Measurements from ENCODE around the gene LAMB1. TPM values are rescaled to one million over a fixed set of nuclear protein-coding genes. Genes with fewer than 3 reads are reported as not detected.

LAMB1 gene
- total RNA-seq, 2 experiments from 2014 or later, result not detected

DNA sequence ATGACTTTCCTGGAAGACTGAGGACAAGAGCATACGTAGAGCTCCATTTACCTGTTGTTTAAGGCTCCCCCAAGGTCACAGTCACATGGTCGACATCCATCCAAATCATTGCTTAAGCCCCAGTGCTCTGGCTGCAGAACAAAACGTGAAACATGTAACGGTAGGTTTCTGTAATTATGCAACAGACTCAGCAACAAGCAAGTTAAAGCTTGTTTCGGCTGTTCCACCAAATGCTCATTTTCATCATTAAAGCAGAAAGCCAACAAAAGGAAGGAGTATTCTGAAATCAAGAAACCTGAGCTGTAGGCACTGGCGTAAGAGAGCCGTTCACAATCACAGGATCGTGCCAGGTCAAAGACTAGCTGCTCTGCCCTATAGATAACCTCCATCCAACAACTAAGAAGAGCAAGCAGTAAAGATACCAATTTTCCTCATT lies 30.0 kb downstream of the LAMB1 start:
- Mint-ChIP-seq H3K4me1 (ENCODE audit: low read depth) (no peaks in the 10 kb centered on the region), H3K36me3 (ENCODE audit: low read depth) (no peaks in the 10 kb centered on the region), H3K27ac (no peak overlapping the region), H3K27me3 (no peaks in the 10 kb centered on the region), H3K9me3 (no peaks in the 10 kb centered on the region), H3K4me3 (no peak overlapping the region)
- Histone ChIP-seq H3K4me1 (ENCODE audit: insufficient read depth, low read length) (no peaks in the 10 kb centered on the region), H3K36me3 (ENCODE audit: insufficient read depth, low read length) (no peaks in the 10 kb centered on the region), H3K4me3 (ENCODE audit: low read length) (no peak overlapping the region), H3K27ac (ENCODE audit: low read depth in 1 of 2, low read length in 2 of 2) (no peak overlapping the region), H3K27me3 (ENCODE audit: control insufficient read depth in 1 of 2, insufficient read depth in 2 of 2, low read length in 2 of 2) (no peaks in the 10 kb centered on the region), H3K9me3 (ENCODE audit: control insufficient read depth in 1 of 2, insufficient read depth in 1 of 2, low read length in 2 of 2) (no peaks in the 10 kb centered on the region)
- intact Hi-C loops (cut with DNase I, micrococcal nuclease), result no loop called here
- ChIA-PET CTCF (no interaction called here), POLR2A (no interaction called here)
- DNase-seq (no peak), ATAC-seq (ENCODE audit: poor library complexity) (no peak)
- TF ChIP-seq, protein P1, sequence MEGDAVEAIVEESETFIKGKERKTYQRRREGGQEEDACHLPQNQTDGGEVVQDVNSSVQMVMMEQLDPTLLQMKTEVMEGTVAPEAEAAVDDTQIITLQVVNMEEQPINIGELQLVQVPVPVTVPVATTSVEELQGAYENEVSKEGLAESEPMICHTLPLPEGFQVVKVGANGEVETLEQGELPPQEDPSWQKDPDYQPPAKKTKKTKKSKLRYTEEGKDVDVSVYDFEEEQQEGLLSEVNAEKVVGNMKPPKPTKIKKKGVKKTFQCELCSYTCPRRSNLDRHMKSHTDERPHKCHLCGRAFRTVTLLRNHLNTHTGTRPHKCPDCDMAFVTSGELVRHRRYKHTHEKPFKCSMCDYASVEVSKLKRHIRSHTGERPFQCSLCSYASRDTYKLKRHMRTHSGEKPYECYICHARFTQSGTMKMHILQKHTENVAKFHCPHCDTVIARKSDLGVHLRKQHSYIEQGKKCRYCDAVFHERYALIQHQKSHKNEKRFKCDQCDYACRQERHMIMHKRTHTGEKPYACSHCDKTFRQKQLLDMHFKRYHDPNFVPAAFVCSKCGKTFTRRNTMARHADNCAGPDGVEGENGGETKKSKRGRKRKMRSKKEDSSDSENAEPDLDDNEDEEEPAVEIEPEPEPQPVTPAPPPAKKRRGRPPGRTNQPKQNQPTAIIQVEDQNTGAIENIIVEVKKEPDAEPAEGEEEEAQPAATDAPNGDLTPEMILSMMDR (IDR thresholded peaks at IDR 0.05), result no peak

DNA sequence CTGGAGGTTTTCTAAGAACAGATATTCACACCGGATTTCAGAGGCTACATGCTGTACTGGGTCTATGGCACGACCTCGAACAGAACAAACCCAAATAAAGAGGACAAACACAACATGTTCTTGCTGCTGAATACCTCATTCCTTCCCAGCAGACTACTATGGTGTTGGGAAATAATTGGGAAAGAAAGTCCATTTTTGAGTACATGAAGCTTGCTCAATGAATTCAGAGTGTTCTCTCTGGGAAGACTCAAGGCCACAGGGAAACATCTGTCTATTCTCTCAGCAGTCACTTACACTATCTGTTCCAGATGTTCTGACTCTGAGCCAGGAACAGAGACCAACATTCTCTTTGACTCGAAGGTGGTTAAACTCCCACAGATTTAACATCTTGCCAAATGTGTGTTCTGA lies 30.9 kb downstream of the LAMB1 start:
- ATAC-seq (ENCODE audit: poor library complexity), result no peak
- no peaks in the 10 kb centered on the region for H3K36me3 ChIP-seq (ENCODE audit: insufficient read depth, low read length)
- intact Hi-C loops (cut with DNase I, micrococcal nuclease), result no loop called here
- H3K4me3 Mint-ChIP-seq, result no peak overlapping the region
- DNase-seq, result no peak
- no peak overlapping the region for H3K4me3 ChIP-seq (ENCODE audit: low read length)
- H3K4me1 Mint-ChIP-seq (ENCODE audit: low read depth), result no peaks in the 10 kb centered on the region
- POLR2A ChIA-PET, result no interaction called here
- H3K36me3 Mint-ChIP-seq (ENCODE audit: low read depth), result no peaks in the 10 kb centered on the region
- H3K4me1 ChIP-seq (ENCODE audit: insufficient read depth, low read length), result no peaks in the 10 kb centered on the region
- TF ChIP-seq, protein P1 (IDR thresholded peaks at IDR 0.05), result no peak
- H3K27me3 ChIP-seq (ENCODE audit: control insufficient read depth in 1 of 2, insufficient read depth in 2 of 2, low read length in 2 of 2), result no peaks in the 10 kb centered on the region
- H3K27ac ChIP-seq (ENCODE audit: low read depth in 1 of 2, low read length in 2 of 2), result no peak overlapping the region
- CTCF ChIA-PET, result no interaction called here
- no peaks in the 10 kb centered on the region for H3K9me3 Mint-ChIP-seq
- no peaks in the 10 kb centered on the region for H3K27me3 Mint-ChIP-seq
- no peak overlapping the region for H3K27ac Mint-ChIP-seq
- no peaks in the 10 kb centered on the region for H3K9me3 ChIP-seq (ENCODE audit: control insufficient read depth in 1 of 2, insufficient read depth in 1 of 2, low read length in 2 of 2)

DNA sequence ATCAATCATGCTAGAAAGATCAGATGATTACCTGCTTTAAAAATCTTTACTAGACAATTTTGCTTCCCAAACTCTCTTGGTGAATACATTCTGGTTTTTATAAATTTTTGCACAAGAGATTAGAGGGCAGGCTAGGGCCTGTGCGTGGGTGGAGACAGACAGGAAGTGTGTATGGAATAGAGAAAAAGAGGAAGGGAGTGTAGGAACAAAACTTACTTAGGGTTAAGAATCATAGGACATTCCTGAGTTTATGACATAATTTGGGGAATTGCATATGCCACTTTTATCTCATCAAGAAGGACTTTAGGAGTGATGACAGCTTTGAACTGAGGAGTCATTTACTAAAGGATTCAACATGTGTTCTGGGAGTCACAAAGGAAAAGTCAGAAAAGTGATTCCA lies 31.3 kb downstream of the LAMB1 start:
- Mint-ChIP-seq H3K27me3 (no peaks in the 10 kb centered on the region), H3K9me3 (no peaks in the 10 kb centered on the region), H3K4me1 (ENCODE audit: low read depth) (no peaks in the 10 kb centered on the region), H3K27ac (no peak overlapping the region), H3K36me3 (ENCODE audit: low read depth) (no peaks in the 10 kb centered on the region), H3K4me3 (no peak overlapping the region)
- H3K4me1 ChIP-seq (ENCODE audit: insufficient read depth, low read length), result no peaks in the 10 kb centered on the region
- ChIA-PET POLR2A (no interaction called here), CTCF (no interaction called here)
- H3K27me3 ChIP-seq (ENCODE audit: control insufficient read depth in 1 of 2, insufficient read depth in 2 of 2, low read length in 2 of 2), result no peaks in the 10 kb centered on the region
- ATAC-seq (ENCODE audit: poor library complexity) (no peak), DNase-seq (no peak)
- H3K27ac ChIP-seq (ENCODE audit: low read depth in 1 of 2, low read length in 2 of 2), result no peak overlapping the region
- no peak overlapping the region for H3K4me3 ChIP-seq (ENCODE audit: low read length)
- intact Hi-C loops (cut with DNase I, micrococcal nuclease), result no loop called here
- no peaks in the 10 kb centered on the region for H3K36me3 ChIP-seq (ENCODE audit: insufficient read depth, low read length)
- TF ChIP-seq, protein P1 (IDR thresholded peaks at IDR 0.05), result no peak
- no peaks in the 10 kb centered on the region for H3K9me3 ChIP-seq (ENCODE audit: control insufficient read depth in 1 of 2, insufficient read depth in 1 of 2, low read length in 2 of 2)

Measured in CD4-positive, alpha-beta T cell (primary cell).